NCI-H1092 (cell line): ENCODE measurements around the gene UBE2J1.
"Not testable (repeated sequence)": the region's sequence is repeated elsewhere in the genome, so short reads cannot be mapped to it uniquely, and the experiment has no call there.

Experiments used
- DNase-seq: peaks from one replicate; lab custom pipeline; 2025; lab: John Stamatoyannopoulos, UW

Gene UBE2J1, protein sequence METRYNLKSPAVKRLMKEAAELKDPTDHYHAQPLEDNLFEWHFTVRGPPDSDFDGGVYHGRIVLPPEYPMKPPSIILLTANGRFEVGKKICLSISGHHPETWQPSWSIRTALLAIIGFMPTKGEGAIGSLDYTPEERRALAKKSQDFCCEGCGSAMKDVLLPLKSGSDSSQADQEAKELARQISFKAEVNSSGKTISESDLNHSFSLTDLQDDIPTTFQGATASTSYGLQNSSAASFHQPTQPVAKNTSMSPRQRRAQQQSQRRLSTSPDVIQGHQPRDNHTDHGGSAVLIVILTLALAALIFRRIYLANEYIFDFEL

GRCh38 chr6:89352278-89353117 lies at the start of gene UBE2J1:
TSS of gene UBE2J1 (minus strand) at chr6:89352722. CDS start at chr6:89352569, 153 bp downstream.
- DNase-seq: peak; percentile 47

DNA sequence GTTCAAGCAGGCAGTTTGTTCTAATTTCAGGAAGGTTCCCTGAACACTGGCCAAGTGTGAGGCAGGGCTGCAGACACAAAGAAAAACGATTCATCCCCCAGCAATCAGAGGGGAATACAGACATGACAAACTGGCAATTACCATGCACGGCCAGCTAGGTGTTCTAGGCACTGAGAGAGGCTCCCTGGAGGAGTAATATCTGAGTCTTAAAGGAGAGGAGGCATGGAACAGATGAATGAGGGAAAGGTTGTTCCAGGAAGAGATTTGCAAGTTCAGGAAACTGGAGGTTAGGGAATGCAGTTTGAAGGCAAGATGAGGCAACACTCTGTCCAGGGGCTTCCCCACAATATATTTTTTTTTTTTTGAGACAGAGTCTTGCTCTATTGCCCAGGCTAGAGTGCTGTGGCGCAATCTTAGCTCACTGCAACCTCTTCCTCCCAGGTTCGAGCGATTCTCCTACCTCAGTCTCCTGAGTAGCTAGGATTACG lies 48.4 kb upstream of the UBE2J1 start:
- DNase-seq: no peak

GRCh38 chr6:89400050-89400449 lies 47.5 kb upstream of the UBE2J1 start:
- no peak for DNase-seq

DNA sequence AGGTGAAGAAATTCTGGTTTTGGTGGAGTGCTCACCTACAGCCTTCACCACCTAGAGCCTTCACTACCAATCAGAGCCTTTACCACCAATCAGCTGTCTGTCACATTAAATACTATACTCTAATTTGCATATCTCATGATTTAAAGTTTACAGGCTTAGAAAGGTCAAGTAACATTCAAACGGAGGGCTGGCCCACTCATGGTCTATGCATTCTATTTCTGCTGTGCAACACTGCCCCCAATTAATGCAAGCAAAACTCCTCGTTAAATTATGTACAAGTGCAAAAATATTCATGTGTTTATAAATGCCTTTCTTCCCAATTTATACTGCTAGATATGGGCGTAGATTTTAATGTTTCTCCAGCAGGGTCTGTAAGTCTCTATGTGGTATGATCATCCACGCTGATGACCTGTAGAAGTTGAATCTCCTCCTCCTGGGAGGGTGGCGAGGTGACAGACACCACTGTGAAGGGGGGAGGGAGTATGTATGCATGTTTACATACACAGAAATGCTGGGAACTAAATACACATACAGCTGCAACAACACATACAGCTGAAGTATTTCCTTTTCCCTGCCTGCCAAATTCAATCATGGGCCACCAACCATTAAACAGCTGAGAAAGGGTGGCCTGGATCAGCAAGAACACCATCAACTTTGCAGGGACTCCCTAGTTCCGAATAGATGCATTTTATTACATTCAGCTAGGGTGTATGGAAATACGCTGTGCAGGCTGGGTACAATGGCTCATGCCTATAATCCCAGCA lies 46.4 kb upstream of the UBE2J1 start:
- no peak for DNase-seq

- not testable (repeated sequence) for DNase-seq
Measured at GRCh38 chr6:89397884-89398283, 45.4 kb upstream of the UBE2J1 start.

- DNase-seq: no peak
Measured at GRCh38 chr6:89393659-89394058, 41.1 kb upstream of the UBE2J1 start.

GRCh38 chr6:89392823-89393222 lies 40.3 kb upstream of the UBE2J1 start:
- DNase-seq: no peak

DNA sequence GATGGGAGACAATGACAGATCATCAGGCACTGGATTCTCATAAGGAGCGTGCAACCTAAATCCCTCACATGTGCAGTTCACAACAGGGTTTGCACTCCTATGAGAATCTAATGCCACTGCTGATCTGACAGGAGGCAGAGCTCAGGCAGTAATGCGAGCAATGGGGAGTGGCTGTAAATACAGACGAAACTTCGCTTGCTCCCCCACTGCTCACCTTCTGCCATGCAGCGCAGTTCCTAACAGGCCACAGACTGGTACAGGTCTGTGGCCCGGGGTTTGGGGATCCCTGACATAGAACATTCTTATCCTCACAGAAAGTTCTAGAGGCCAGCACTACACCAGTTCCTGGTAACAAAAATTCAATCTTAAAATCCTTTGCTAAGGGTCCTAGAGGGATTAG lies 36.3 kb upstream of the UBE2J1 start:
- DNase-seq: no peak

GRCh38 chr6:89387516-89388201 lies 35.1 kb upstream of the UBE2J1 start:
- DNase-seq: no peak

- no peak for DNase-seq
Measured at GRCh38 chr6:89386917-89387491, 34.5 kb upstream of the UBE2J1 start.

DNA sequence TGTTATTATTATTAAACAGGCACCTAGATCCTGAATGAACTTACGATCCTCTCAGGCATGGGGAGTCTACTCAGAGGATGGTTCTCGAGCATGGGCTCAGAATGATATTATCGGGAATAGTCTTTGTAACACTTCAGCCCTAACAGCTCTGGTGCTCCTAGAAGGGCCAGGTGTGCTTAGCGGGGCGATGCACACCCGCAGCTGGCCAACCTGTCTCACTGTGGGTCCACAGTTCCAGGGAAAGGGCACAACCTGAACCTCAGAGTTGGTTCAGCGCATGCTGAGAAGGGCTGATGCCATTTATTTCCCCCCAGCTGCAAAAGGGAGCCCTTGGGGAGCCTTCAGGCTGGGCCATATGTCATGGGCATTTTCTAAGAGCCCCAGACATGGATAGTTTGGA lies 33.3 kb upstream of the UBE2J1 start:
- DNase-seq: no peak

DNA sequence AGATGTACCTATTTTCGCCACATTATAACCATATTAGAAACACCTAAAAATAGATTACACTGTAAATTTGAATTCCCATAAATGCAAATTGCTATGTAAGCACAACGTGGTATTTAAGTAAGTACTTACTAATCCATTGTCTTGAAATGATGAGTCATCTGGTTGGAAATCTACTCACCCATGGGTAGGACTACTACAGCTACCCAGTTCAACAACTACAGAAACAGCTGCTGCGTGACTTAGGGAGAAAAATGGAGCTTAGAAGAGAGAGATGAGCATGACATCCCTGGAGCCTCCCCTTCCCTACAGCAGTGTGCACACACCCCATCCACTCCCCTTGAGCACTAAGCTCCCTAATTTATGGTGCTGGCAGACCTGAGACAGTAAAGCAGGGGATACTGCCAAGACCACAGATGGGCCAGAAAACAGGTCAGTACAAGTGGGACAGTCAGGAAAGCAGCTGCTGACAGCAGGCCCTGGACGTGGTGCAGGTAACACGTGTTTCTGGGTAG lies 32.7 kb upstream of the UBE2J1 start:
- DNase-seq: no peak

- no peak for DNase-seq
Measured at GRCh38 chr6:89381031-89381430, 28.5 kb upstream of the UBE2J1 start.

GRCh38 chr6:89379281-89379680 lies 26.8 kb upstream of the UBE2J1 start:
- no peak for DNase-seq

DNA sequence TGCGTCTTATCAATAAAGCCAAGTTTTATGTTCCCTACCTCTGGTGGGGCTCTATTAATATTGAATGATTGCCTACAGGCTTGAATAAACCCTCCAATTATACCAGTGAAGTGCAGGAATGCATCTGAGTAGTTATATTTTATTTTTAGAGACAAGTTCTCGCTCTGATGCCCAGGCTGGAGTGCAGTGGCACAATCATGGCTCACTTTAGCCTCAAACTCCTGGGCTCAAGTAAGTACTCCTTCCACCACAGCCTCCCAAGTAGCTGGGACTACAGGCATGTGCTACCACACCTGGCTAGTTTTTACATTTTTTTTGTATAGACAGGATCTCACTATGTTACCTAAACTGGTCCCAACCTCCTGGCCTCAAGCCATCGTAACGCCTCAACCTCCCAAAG lies 26.1 kb upstream of the UBE2J1 start:
- DNase-seq: no peak

- DNase-seq: peak; percentile 48
Measured at GRCh38 chr6:89375427-89376267, 23.1 kb upstream of the UBE2J1 start.

GRCh38 chr6:89372506-89372901 lies 20.0 kb upstream of the UBE2J1 start:
- no peak for DNase-seq

- DNase-seq: no peak
Measured at GRCh38 chr6:89371849-89372505, 19.5 kb upstream of the UBE2J1 start.

GRCh38 chr6:89368999-89369398 lies 16.5 kb upstream of the UBE2J1 start:
- DNase-seq: no peak

DNA sequence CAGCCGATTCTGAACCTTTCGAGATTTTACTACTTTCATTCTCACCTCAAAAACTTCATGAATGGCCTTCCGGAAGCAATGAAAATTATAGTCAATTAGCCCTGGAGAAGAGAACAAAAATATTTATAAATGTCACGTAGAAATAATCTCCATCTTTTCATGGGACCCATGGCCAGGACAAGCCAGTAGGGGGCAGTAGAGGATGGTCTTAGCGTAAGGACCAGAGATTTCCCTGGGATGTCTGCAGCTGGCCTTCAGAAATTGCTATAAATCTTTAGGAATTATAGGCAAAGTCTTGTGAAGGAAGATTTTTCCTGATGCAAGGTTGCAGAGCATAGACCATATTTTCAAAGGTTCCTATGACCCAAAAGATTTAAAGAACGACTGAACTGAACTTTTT lies 15.6 kb upstream of the UBE2J1 start:
- DNase-seq: no peak
